ENCODE data around the gene PDE1A. TPM values are rescaled to one million over a fixed set of nuclear protein-coding genes. Genes with fewer than 3 reads are reported as not detected.

PDE1A gene
- total RNA-seq, 2 experiments from 2014 or later = not detected

DNA sequence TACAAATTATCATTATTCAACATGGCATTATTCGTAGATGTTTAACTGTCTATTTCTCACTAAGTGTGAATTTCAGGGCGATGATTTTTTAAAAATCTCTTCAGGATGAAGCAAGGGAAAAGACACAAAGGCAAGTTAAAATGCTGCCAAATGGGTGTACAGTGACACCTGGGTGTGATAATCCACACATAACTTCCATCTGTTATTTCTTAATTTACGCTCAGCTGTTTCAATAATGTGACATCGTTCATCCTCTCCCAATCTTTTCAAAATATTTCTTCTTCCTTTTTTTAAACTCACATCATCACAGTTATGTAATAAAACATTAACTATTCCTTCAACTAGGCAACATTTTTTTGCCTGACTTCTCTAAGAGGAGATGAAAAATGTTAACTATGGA is 10.6 kb downstream of the PDE1A start:
- POLR2A ChIA-PET = no interaction called here
- Histone ChIP-seq H2AFZ (ENCODE audit: low read length) (no peak overlapping the region), H3K4me3 (ENCODE audit: low read depth, low read length, poor library complexity, severe bottlenecking) (no peak overlapping the region), H3K27ac (ENCODE audit: low read depth, low read length, poor library complexity, severe bottlenecking) (no peak overlapping the region), H3K36me3 (ENCODE audit: insufficient read depth, low read length) (no peaks in the 10 kb centered on the region), H3K79me2 (ENCODE audit: insufficient read depth, low read depth, low read length) (no peaks in the 10 kb centered on the region), H3K4me2 (ENCODE audit: low read length) (no peak overlapping the region), H3K4me1 (ENCODE audit: insufficient read depth, low read length, poor library complexity, severe bottlenecking) (no peaks in the 10 kb centered on the region), H3K9me2 (ENCODE audit: insufficient read depth, low read length) (no peaks in the 10 kb centered on the region), H3K9me3 (ENCODE audit: low read length) (no peaks in the 10 kb centered on the region), H4K20me1 (ENCODE audit: insufficient read depth, low read length) (no peaks in the 10 kb centered on the region)
- TF ChIP-seq EZH2phosphoT487 (IDR thresholded peaks at IDR 0.05; ENCODE audit: borderline replicate concordance, low read depth, low read length) (no peak), CTCF (conservative IDR thresholded peaks at IDR 0.05; ENCODE audit: low read length) (no peak)
- CTCF ChIA-PET (ENCODE audit: unreplicated experiment) = no interaction called here
- no TSS peak for BruUV-seq (replicated peaks)
- intact Hi-C loops (cut with micrococcal nuclease; ENCODE audit: unreplicated experiment) = no loop called here
- DNase-seq (ENCODE audit: low spot score) = no peak

DNA sequence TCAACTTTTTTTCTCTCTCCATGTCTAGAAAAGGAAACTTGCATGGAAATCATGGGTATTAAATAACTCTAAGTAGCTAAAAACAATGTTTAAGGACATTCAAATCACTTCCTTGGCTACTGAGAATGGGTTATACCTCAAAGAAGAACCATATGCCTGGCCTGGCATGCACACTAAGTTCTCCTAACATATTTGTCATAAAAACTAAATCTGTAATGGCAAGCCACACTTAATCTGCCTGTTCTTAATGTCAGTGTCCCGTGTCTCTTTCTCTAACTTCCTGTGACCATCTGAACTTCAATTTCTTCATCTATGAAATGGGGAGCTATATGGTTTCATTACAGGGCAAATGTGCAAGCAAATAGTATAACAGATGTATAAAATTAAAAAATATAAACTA is 11.1 kb downstream of the PDE1A start:
- Histone ChIP-seq H3K4me1 (ENCODE audit: insufficient read depth, low read length, poor library complexity, severe bottlenecking) (no peaks in the 10 kb centered on the region), H3K9me3 (ENCODE audit: low read length) (no peaks in the 10 kb centered on the region), H3K9me2 (ENCODE audit: insufficient read depth, low read length) (no peaks in the 10 kb centered on the region), H3K4me3 (ENCODE audit: low read depth, low read length, poor library complexity, severe bottlenecking) (no peak overlapping the region), H3K4me2 (ENCODE audit: low read length) (no peak overlapping the region), H2AFZ (ENCODE audit: low read length) (no peak overlapping the region), H3K36me3 (ENCODE audit: insufficient read depth, low read length) (no peaks in the 10 kb centered on the region), H3K27ac (ENCODE audit: low read depth, low read length, poor library complexity, severe bottlenecking) (no peak overlapping the region), H4K20me1 (ENCODE audit: insufficient read depth, low read length) (no peaks in the 10 kb centered on the region), H3K79me2 (ENCODE audit: insufficient read depth, low read depth, low read length) (no peaks in the 10 kb centered on the region)
- ChIA-PET POLR2A (no interaction called here), CTCF (ENCODE audit: unreplicated experiment) (no interaction called here)
- intact Hi-C loops (cut with micrococcal nuclease; ENCODE audit: unreplicated experiment) = no loop called here
- no peak for DNase-seq (ENCODE audit: low spot score)
- no TSS peak for BruUV-seq (replicated peaks)
- TF ChIP-seq EZH2phosphoT487 (IDR thresholded peaks at IDR 0.05; ENCODE audit: borderline replicate concordance, low read depth, low read length) (no peak), CTCF (conservative IDR thresholded peaks at IDR 0.05; ENCODE audit: low read length) (no peak)

GRCh38 chr2:182412858-182413257 is 14.0 kb downstream of the PDE1A start:
- Histone ChIP-seq H3K4me2 (ENCODE audit: low read length) (no peak overlapping the region), H3K79me2 (ENCODE audit: insufficient read depth, low read depth, low read length) (no peaks in the 10 kb centered on the region), H3K9me3 (ENCODE audit: low read length) (no peaks in the 10 kb centered on the region), H3K27ac (ENCODE audit: low read depth, low read length, poor library complexity, severe bottlenecking) (no peak overlapping the region), H4K20me1 (ENCODE audit: insufficient read depth, low read length) (no peaks in the 10 kb centered on the region), H3K4me3 (ENCODE audit: low read depth, low read length, poor library complexity, severe bottlenecking) (no peak overlapping the region), H3K36me3 (ENCODE audit: insufficient read depth, low read length) (no peaks in the 10 kb centered on the region), H3K4me1 (ENCODE audit: insufficient read depth, low read length, poor library complexity, severe bottlenecking) (no peaks in the 10 kb centered on the region), H2AFZ (ENCODE audit: low read length) (no peak overlapping the region), H3K9me2 (ENCODE audit: insufficient read depth, low read length) (no peaks in the 10 kb centered on the region)
- no TSS peak for BruUV-seq (replicated peaks)
- ChIA-PET CTCF (ENCODE audit: unreplicated experiment) (no interaction called here), POLR2A (no interaction called here)
- TF ChIP-seq EZH2phosphoT487 (IDR thresholded peaks at IDR 0.05; ENCODE audit: borderline replicate concordance, low read depth, low read length) = no peak
- no peak for TF ChIP-seq CTCF (conservative IDR thresholded peaks at IDR 0.05; ENCODE audit: low read length)
- DNase-seq (ENCODE audit: low spot score) = no peak
- intact Hi-C loops (cut with micrococcal nuclease; ENCODE audit: unreplicated experiment) = no loop called here
